ENCODE data around the gene EHMT1.
"Not testable (repeated sequence)": the region's sequence is repeated elsewhere in the genome, so short reads cannot be mapped to it uniquely, and the experiment has no call there.

The EHMT1 gene

DNA sequence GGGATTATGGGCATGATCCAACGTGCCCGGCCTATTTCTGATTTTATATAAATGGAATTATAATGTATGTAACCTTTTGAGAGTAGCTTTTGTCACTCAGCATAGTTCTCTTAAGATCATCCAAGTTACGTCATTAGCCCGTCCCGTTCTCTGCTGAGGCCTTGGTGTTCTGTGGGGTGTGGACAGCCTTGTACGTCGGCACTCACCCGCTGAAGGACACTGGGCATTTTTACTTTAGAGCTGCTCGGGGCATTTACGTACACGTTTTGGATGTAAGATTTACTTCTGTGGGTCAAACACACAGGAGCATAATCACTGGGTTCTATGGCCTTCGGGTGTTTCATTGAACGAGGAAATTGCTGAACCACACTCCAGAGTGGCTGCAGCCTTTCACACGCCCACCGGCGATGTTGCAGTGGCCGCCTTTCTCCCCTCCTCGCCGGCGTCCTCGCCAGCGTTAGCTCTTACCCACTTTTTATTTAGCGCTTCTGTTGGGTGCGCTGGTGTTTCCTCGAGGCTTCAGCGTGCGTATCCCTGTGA, 101.8 kb downstream of the EHMT1 start:
- no peak for DNase-seq (ENCODE audit: low spot score)

DNA sequence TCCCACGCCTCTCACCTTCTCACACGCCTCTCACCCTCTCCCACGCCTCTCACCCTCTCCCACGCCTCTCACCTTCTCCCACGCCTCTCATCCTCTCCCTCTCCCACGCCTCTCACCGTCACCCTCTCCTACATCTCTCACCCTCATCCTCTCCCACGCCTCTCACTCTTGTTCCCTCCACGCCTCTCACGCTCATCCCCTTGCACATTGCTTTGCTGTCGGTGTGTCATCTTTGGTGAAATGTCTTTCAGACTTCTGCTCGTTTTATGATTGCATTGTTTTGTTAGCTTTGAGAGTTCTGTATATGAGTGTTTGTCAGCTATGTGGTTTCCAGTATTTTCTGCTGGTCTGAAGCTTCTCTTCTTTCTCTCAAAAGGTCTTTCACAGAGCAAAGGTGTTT, 102.7 kb downstream of the EHMT1 start:
- DNase-seq (ENCODE audit: low spot score): no peak

DNA sequence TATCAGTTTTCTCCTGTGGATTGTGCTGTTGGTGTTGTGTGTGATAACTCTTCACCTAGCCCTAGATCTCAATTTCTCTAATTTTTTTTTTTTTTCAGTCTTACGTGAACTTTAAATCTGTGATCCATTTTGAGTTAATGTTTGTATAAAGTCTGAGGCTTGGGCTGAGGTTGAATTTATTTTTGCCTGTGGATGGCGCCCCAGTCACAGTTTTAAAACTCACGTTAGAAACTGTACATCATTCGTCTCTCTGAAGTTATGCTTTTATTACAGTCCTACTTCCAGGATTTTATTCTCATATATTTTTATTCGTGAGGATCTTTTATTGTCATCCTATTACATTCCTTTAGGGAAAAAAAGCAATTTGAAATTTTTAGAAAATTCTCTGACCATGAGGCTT, 103.1 kb downstream of the EHMT1 start:
- DNase-seq (ENCODE audit: low spot score): no peak

DNA sequence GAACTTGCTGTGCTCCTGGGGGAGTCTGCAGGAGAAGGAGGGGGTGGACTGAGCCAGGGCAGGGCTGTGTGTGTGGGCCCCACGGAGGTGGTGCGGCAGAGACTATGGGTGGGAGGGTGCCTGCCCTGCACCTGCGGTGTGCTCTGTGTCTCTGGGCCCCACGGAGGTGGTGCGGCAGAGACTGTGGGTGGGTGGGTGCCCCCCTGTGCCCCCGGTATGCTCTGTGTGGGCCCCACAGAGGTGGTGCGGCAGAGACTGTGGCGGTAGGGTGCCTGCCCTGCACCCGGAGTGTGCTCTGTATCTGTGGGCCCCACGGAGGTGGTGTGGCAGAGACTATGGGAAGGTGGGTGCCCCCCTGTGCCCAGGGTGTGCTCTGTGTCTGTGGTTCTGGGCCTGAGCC, 103.7 kb downstream of the EHMT1 start:
- DNase-seq (ENCODE audit: low spot score): no peak

DNA sequence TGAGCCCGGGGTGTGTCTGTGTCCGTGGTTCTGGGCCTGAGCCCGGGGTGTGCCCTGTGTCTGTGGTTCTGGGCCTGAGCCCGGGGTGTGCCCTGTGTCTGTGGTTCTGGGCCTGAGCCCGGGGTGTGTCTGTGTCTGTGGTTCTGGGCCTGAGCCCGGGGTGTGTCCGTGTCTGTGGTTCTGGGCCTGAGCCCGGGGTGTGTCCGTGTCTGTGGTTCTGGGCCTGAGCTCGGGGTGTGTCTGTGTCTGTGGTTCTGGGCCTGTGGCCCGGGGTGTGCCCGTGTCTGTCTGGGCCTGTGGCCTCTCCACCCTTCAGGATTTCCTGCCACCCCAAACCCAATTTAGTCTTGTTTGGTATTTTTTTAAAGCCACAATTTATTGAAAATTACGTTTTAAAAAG, 104.6 kb downstream of the EHMT1 start:
- not testable (repeated sequence) for DNase-seq (ENCODE audit: low spot score)

DNA sequence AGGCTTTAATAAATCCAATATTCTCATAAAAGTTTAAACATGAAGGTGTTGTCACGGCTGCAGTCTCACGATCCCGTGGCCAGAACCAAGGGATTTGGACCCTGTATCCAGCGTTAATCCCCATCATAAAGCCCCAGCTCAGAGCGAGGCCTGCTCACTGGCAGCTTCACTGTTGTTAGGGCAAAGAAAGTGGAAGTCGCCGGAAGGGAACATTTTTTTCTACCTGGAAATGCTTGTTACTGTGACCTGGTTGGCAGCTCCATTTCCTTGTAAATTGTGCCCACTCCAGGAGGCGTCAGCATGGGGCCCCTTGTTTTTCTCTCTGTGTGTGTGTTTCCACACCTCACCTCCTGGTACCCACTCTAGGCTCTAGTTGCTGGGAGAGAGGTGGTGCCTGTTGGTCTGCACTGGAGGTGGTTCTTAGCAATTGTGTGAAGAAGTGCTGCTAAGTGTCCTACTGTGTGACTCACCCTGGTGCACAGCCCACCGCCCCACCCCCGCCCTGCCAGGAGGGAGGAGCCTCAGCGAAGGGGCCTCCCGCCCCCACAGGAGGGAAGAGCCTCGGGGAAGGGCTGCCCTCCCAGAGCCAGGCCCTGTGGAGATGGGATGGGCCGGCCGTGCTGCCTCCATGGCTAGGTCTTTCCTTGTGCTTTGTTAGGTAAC, 105.1 kb downstream of the EHMT1 start:
- no peak for DNase-seq (ENCODE audit: low spot score)

DNA sequence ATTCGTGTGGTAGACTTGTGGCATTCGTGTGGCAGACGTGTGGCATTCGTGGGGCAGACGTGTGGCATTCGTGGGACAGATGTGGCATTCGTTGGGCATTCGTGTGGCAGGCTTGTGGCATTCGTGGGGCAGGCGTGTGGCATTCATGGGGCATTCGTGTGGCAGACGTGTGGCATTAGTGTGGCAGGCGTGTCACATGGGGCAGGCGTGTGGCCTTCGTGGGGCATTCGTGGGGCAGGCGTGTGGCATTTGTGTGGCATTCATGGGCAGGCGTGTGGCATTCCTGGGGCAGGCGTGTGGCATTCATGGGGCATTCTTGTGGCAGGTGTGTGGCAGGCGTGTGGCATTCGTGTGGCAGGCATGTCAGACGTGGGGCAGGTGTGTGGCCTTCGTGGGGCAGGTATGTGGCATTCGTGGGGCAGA, 106.0 kb downstream of the EHMT1 start:
- DNase-seq (ENCODE audit: low spot score): no peak

DNA sequence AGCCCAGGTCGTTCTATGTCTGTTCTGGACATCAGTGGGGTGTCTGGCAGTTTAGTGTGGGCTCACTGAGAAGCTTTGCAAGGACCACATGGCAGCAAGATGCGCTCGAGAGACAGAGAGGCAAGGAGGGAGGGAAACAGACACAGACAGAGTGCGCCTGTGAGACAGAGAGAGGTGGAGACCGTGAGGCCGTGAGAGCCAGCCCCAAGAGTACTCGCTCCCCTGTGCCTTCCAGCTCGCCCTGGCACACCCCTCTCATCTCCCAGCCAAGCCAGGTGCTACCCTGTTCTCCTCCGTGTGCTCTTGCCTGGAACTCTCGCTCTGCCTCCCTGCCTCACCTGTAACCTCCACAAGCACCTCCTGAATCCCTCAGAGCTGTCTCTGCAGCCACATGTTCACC, 106.8 kb downstream of the EHMT1 start:
- DNase-seq (ENCODE audit: low spot score): no peak

DNA sequence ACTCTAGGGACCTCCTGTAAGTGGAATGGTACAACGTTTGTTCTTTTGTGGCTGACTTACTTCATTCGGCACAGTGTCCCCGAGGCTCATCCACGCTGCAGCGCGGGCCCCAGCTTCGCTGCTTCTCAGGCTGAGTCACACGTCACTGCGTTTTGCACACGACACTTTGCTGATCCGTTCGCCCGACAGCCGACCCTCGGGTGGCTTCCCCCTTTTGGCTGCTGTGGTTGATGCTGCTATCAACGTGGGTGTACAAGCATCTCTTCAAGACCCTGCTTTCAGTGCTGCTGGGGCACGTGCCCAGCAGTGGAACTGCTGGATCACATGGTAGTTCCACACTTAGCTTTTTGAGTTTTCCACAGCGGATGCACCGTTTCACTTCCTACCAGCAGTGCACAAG, 107.5 kb downstream of the EHMT1 start:
- DNase-seq (ENCODE audit: low spot score): not testable (repeated sequence)

DNA sequence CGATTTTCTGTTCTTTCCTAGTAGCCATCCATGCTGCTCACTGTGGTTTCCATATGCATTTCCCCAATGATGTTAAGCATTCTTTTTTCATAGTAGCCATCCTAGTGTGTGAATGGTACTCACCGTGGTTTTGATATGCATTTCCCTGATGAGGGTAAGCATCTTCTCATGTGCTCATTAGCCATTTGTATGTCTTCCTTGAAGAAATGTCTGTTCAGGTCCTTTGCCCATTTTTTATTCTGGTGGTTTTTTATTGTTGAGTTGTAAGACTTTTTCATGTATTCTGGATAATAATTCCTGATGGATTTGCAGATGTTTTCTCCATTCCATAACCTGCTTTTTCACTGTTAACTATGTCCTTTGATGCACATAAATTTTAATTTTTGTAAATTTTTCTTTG, 108.0 kb downstream of the EHMT1 start:
- DNase-seq (ENCODE audit: low spot score): no peak

DNA sequence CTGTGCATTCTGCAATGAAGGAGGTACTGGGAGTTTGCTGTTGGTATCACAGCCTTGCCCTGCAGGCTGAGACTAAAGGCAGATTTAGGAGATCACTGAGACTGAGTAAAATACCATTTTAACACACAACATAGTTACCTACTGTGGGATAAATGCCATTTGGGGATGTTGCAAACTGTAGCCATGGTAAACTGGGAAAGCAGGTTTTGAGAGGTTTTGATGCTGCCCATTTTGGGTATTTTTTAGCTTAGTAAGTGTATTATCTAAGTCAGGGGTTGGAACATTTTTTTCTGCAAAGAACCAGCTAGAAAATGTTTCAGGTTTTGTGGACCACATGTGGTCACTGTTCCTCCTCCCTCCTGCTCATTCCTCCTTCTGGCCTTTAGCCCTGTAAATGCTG, 108.9 kb downstream of the EHMT1 start:
- DNase-seq (ENCODE audit: low spot score): no peak

DNA sequence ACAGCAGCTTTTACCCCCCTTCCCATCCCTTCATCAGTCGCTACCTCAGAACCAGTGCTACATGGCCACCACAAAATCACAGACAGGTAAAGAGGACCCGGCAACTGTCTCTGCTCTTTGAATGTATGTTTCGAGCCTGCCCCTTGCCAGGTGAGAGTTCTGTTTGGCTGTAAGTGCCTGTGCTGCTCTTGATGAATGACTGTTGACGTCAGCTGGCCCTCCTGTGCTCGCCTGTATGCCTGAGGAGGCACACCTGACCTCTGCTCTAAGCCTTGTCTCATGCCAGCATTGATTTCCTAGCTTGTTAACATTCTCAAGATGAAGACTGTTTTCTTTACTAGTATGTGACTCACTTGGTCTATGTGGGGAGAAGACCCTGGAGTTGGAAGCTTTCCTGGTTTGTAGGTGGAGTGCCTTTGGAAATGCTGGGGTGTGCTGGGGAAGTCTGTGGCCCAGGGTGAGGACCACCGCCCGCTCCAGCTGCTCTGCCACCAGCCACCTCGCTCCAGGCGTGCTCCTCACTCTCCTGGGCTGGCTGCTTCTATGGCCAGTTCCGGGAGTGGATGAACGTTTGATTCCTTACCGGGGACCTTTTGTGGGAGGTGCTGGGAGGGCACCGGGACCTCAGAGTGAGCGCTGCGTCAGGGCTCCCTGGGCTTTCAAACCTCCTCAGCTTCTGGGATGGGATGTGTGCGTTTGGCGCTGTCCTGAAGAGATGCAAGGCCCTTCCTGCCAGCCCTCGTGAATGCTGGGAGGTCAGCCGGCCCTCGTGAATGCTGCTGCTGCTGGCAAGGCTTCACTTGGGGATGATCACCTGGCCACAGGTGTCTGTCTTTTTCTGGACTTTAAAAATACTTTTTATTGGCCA, 109.9 kb downstream of the EHMT1 start:
- DNase-seq (ENCODE audit: low spot score): no peak

DNA sequence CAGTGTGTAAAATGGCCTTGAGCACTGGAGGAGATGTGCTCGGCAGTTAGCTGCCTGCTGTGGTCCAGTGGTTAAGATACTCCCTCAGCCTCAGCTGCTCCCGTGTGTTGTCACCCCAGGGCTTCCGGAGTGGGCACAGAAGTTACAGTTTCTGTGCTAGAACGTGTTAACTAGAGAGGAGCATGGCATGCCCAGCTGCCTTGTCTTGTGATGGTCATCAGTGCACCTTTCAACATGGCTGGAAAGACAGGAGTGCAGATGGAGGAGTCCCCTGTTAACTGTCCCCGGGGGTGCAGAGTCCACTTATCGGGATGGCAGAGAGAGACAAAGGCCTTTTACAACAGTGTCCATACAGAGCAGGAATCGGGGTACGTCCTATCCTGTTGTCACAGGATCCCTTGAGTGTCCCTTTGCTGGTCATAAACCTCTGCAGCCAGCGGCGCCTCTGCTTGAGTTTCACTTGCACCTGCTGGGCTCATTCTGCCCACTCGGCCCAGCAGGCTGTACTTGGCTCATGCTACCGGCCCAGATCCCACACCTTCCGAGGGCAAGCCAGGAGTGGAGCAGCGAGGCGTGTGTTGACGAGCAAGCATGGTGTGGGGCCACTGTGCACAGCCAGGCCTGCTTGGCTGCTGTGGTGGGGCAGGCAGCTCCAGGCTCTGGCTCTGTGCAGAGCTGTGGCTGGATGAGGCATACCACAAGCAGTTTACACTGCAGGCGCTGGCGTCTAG, 112.6 kb downstream of the EHMT1 start:
- DNase-seq (ENCODE audit: low spot score): no peak

DNA sequence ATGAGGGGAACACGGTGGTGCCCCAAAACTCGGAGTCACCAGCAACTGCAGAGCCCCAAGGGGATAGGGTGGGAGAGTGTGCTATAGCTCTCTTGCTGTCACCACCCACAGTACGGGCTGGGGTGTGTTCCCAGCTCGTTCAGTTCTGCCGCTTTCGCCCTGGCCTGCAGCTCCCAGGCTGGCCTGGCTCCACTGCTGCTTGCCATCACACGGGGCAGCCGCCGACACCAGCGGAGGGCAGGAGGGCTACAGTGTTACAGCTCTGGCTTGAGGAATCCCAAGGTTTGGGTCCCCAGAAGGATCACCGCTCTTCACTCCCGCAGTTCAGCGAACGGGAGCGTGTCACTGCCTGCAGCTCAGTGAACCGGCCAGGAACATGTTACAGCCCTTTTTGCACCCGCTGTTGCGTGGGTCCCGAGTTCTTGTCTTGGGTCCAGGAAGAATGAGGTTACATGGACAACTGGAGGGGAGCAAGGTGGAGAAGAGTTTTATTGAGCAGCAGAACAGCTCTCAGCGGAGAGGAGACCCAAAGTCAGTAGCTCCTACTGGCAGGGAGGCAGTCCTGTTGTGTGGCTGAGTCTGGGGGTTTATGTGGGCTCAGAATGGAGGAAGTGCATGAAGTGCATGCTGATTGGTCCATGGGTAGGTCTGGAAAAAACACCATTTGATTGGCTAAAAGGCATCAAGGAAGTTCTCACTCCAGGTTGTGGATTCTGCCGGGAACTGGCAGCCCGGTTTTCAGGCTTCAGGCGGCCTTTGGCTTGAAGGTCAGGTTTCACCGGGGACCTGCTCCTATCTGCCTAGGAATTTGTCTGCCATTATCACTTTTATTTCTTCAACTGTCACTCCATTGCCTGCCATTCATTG, 113.4 kb downstream of the EHMT1 start:
- DNase-seq (ENCODE audit: low spot score): no peak

DNA sequence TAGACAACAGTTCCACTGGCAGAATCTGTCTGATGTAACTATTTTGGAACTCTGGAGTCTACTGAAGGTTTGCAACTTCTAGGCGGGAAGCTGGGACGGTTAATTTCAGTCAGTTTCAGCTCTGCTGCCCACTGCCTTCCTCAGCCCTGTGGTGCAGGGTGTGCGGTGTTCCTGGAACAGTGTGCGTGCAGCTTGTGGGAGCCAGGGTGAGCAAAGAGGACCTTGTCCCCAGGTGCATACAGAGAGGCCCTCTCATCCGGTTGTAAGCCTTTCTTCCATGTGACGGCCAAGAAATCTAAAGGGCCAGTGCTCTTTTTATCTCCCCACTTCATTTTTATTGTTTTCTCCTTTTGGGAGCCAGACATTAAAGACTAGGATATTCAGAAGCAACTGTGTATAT, 114.6 kb downstream of the EHMT1 start:
- DNase-seq (ENCODE audit: low spot score): no peak

DNA sequence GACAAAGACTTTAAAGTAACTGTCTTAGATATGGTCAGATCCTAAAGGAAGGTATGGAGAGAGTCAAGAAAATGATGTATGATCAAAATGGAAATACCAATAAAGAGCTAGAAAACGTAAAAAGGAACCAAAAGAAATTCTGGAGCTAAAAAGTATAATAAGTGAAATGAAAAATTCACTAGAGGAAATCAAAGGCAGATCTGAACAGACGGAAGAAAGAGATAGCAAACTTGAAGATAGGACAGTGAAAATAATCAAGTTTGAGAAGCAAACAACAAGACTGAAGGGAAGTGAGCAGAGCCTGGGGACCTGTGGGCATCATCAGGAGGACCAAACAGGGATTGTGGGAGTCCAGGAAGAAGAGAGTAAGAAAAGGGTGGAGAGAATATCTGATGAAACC, 115.4 kb downstream of the EHMT1 start:
- no peak for DNase-seq (ENCODE audit: low spot score)

DNA sequence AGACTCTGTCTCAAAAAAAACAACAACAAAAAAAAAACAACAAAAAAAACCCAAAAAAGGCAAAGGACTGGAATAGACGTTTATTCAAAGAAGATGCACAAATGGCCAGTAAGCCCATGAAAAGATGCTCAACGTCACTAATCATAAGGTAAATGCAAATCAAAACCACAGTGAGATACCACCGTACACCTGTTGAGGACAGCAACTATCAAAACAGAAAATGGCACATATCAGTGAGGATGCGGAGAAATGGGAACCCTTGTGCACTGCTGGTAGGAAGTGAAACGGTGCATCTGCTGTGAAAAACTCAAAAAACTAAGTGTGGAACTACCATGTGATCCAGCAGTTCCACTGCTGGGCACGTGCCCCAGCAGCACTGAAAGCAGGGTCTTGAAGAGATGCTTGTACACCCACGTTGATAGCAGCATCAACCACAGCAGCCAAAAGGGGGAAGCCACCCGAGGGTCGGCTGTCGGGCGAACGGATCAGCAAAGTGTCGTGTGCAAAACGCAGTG, 119.4 kb downstream of the EHMT1 start:
- not testable (repeated sequence) for DNase-seq (ENCODE audit: low spot score)

DNA sequence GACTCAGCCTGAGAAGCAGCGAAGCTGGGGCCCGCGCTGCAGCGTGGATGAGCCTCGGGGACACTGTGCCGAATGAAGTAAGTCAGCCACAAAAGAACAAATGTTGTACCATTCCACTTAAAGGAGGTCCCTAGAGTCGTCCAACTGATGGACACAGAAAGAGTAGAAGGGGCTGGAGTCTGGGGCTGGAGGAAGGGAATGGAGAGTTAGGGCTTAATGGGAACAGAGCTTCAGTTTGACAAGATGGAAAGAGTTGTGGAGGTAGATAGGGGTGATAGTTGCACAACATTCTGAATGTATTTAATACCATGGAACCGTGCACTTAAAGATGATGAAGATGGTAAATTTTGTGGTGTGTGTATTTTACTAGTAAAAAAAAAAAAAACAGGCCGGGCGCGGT, 119.9 kb downstream of the EHMT1 start:
- DNase-seq (ENCODE audit: low spot score): no peak

DNA sequence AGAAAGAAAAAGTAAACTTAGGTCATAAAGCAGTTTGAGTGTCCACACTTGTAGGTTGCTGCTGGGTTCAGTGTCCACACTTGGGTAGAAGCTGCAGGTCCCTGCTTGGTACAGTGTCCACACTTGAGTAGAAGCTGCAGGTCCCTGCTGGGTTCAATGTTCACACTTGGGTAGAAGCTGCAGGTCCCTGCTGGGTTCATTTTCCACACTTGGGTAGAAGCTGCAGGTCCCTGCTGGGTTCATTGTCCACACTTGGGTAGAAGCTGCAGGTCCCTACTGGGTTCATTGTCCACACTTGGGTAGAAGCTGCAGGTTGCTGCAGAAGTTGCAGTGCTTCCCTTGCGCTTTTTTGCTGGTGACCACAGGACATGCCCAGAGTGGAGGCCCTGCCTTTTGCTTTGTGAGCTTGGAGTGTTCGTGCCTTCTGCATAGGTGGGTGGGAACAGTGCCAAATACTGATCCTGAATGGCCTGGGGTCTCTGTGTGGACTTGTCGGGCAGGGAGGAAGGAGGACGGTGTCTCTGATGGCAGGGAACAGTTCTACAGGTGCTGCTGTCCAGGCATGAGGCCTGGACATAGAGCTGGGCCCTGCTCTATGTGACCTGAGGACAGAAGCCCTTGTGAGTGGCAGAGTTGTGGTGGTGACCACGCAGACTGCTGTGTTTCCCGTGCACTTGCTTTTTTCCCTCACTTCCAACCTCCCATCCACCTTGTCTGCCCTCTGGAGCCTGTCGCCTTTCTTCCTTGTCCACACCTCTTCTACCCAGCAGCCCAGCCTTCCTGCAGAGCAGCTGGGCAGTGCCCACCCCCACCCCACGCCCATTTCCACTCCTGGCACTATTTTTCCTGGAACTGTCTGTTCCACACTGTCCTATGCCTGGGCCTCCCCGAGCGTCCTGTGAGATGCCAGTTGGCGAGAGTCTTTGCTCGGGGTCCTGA, 120.8 kb downstream of the EHMT1 start:
- no peak for DNase-seq (ENCODE audit: low spot score)

DNA sequence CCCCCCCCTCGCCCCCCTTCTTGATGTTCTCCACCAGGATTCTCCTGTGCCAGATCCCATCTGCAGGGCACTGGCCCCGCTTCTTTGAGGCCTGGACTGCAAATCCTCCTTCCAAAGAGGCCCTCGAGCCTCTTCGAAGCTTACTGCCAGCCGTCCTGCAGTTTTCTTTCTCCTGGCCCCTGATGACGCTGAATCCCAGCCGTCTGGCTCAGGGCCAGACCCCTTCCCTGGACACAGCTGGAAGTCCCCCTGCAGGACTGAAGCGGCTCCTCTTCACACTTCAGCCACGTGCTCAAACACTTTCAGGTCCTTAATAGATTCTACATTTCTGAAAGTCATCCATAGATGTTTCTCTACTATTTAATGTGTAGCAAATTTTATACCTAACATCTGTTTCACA, 121.5 kb downstream of the EHMT1 start:
- no peak for DNase-seq (ENCODE audit: low spot score)
